Natural killer cell (primary cell): ENCODE results near the gene TTLL11. TPM values are rescaled to one million over a fixed set of nuclear protein-coding genes. Genes with fewer than 3 reads are reported as not detected.

ENCODE experiments used
- ATAC-seq, 3 donors: fragments of 150-1000 bp in 2 of 3; fragments of 200-7000 bp in 1 of 3; cut with Tn5 transposase; 1 replicate in 1 of 3; 2 replicates in 2 of 3; pipeline ENCODE4 v1.10.0; 2021; ENCODE audit warnings: mild to moderate bottlenecking in 2 of 3, moderate library complexity in 2 of 3
- DNase-seq, 2 donors: peaks; one replicate each; pipeline versions ENCODE4 v3.0.0 to v3.0.0-alpha.2; 2013 to 2021; ENCODE audit warnings: mixed read lengths in 1 of 2
- H3K27ac ChIP-seq: one replicate; pipeline ENCODE4 v1.5.1; 2013; ENCODE audit warnings: mild to moderate bottlenecking, low read length
- H3K27me3 ChIP-seq: one replicate; pipeline ENCODE4 v1.6.1; 2013; ENCODE audit warnings: low read length; ENCODE audit not compliant: control insufficient read depth, insufficient read depth
- H3K36me3 ChIP-seq: one replicate; pipeline ENCODE4 v1.6.1; 2013; ENCODE audit warnings: low read length; ENCODE audit not compliant: control insufficient read depth, insufficient read depth
- H3K4me1 ChIP-seq: one replicate; pipeline ENCODE4 v1.6.1; 2013; ENCODE audit warnings: low read length; ENCODE audit not compliant: control insufficient read depth, insufficient read depth
- H3K4me3 ChIP-seq: one replicate; pipeline ENCODE4 v1.5.1; 2013; ENCODE audit warnings: low read length
- H3K9me3 ChIP-seq: one replicate; pipeline ENCODE4 v1.6.1; 2013; ENCODE audit warnings: low read length; ENCODE audit not compliant: control insufficient read depth, insufficient read depth
- H3K27ac Mint-ChIP-seq, 2 donors: one replicate each; pipeline ENCODE4 v1.8.0; 2022; ENCODE audit warnings: mild to moderate bottlenecking in 2 of 2, mixed read lengths in 2 of 2, moderate library complexity in 1 of 2
- H3K27me3 Mint-ChIP-seq, 2 donors: one replicate each; pipeline ENCODE4 v1.8.0; 2022; ENCODE audit warnings: low read depth in 2 of 2, mixed read lengths in 2 of 2
- H3K36me3 Mint-ChIP-seq: one replicate; pipeline ENCODE4 v1.8.0; 2022; ENCODE audit warnings: mixed read lengths
- H3K4me1 Mint-ChIP-seq, 2 donors: one replicate each; pipeline ENCODE4 v1.8.0; 2022; ENCODE audit warnings: mixed read lengths in 2 of 2
- H3K4me3 Mint-ChIP-seq: one replicate; pipeline ENCODE4 v1.8.0; 2022; ENCODE audit warnings: mild to moderate bottlenecking, moderate library complexity, mixed read lengths
- H3K9me3 Mint-ChIP-seq, 2 donors: one replicate each; pipeline ENCODE4 v1.8.0; 2022; ENCODE audit warnings: mixed read lengths in 2 of 2
- WGBS: methylation state at CpG from one replicate; pipeline ENCODE4 v1.1.7; 2013; ENCODE audit warnings: missing lambda C conversion rate; ENCODE audit not compliant: insufficient coverage; 5-methylcytosine and 5-hydroxymethylcytosine counted together
- intact Hi-C: fragments of 100-400 bp; cut with micrococcal nuclease; formaldehyde crosslinking; loops from one replicate; pipeline ENCODE4 v1.14.2; 2022
- total RNA-seq, 4 donors: library from RNA; stranded (reverse); fragments of 120-200 nt in 1 of 4; gene quantifications; one replicate each; pipeline versions ENCODE4 v1.2.3 to v1.2.4, GENCODE V29; 2013 to 2022
- TF ChIP-seq, protein P1 (sequence below): fragments of 200-600 bp; IDR thresholded peaks from one replicate; pipeline ENCODE4 v1.8.0; 2022; ENCODE audit warnings: antibody characterized with exemption

Gene TTLL11
- total RNA-seq, 3 donors from 2014 or later (not counting 1 experiment from before 2014, with no cell fraction given): 3.4 to 4.6 (median 3.6) TPM

DNA sequence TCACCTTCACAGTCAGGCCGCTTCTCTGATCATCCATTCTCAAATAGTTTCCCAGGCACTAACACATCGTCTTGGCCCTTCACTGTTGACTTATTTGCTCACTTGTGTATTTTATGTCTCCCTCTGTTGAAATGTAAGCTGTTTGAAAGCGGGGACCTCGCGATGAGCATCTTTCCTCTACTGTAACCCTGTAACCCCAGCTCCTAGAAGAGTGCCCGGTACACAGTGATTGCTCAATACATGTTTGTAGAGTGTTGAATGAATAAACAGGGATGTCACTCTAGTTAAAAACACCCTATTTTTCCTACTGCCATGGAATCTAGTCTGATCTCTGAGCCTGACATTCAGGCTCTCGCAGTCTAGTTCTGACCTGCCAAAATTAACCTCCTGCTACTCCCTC lies 150.8 kb downstream of the TTLL11 start:
- Mint-ChIP-seq H3K4me1 (no peaks in the 10 kb centered on the region), H3K4me3 (no peak overlapping the region), H3K27ac (no peak overlapping the region), H3K9me3 (no peaks in the 10 kb centered on the region), H3K36me3 (no peaks in the 10 kb centered on the region), H3K27me3 (no peaks in the 10 kb centered on the region)
- Histone ChIP-seq H3K4me3 (no peak overlapping the region), H3K4me1 (no peaks in the 10 kb centered on the region), H3K9me3 (no peaks in the 10 kb centered on the region), H3K36me3 (no peaks in the 10 kb centered on the region), H3K27me3 (no peaks in the 10 kb centered on the region), H3K27ac (no peak overlapping the region)
- TF ChIP-seq, protein P1, sequence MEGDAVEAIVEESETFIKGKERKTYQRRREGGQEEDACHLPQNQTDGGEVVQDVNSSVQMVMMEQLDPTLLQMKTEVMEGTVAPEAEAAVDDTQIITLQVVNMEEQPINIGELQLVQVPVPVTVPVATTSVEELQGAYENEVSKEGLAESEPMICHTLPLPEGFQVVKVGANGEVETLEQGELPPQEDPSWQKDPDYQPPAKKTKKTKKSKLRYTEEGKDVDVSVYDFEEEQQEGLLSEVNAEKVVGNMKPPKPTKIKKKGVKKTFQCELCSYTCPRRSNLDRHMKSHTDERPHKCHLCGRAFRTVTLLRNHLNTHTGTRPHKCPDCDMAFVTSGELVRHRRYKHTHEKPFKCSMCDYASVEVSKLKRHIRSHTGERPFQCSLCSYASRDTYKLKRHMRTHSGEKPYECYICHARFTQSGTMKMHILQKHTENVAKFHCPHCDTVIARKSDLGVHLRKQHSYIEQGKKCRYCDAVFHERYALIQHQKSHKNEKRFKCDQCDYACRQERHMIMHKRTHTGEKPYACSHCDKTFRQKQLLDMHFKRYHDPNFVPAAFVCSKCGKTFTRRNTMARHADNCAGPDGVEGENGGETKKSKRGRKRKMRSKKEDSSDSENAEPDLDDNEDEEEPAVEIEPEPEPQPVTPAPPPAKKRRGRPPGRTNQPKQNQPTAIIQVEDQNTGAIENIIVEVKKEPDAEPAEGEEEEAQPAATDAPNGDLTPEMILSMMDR: no peak
- intact Hi-C loops: no loop called here
- WGBS: 96% methylated on average over 6 of the region's 7 CpGs
- ATAC-seq (no peak), DNase-seq (no peak)

DNA sequence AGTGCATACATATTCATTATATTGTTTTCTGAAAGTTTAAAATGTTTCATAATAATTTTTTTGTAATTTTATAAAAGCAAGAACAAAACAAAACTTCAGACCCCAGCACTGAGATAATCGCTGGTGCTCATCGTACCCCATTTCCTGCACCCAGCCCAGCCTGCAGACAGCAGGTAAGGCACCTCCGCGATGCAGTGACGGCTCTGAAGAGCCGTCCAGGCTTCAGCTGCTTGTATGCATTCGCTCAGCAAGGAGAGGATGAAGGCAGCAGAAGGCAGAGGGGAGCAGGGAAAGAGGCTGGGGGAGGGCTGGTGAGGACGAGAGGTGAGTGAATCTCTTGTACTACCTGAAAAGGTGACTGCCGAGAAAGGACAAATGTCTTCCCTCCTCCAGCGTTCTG lies 153.5 kb downstream of the TTLL11 start:
- Histone ChIP-seq H3K27me3 (no peaks in the 10 kb centered on the region), H3K27ac (no peak overlapping the region), H3K9me3 (no peaks in the 10 kb centered on the region), H3K36me3 (no peaks in the 10 kb centered on the region), H3K4me3 (no peak overlapping the region), H3K4me1 (no peaks in the 10 kb centered on the region)
- Mint-ChIP-seq H3K4me1 (no peaks in the 10 kb centered on the region), H3K9me3 (no peaks in the 10 kb centered on the region), H3K4me3 (no peak overlapping the region), H3K27me3 (no peaks in the 10 kb centered on the region), H3K27ac (no peak overlapping the region), H3K36me3 (no peaks in the 10 kb centered on the region)
- DNase-seq (no peak), ATAC-seq (no peak)
- TF ChIP-seq, protein P1: no peak
- 68% methylated on average over 10 of the region's 10 CpGs for WGBS
- intact Hi-C loops: no loop called here

DNA sequence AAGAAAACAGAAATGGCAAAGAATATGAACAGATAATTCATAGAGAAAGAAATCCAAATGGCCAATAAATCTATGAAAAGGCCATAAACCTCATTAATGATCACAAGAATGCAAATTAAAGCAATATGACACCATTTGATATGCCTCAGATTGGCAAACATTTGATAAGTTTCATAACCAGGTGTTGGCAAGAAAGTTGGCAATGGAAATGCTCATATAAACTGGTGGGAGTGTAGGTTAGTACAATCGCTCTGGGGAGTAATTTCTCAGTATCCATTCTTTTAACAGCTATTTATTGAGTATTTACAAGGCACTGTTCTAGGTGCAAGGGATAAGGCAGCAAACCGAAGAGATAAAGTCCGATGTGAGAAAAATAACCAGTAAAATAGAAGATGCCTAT lies 154.5 kb downstream of the TTLL11 start:
- intact Hi-C loops: no loop called here
- Mint-ChIP-seq H3K9me3 (no peaks in the 10 kb centered on the region), H3K4me1 (no peaks in the 10 kb centered on the region), H3K27me3 (no peaks in the 10 kb centered on the region), H3K27ac (no peak overlapping the region), H3K36me3 (no peaks in the 10 kb centered on the region), H3K4me3 (no peak overlapping the region)
- H3K27me3 ChIP-seq: no peaks in the 10 kb centered on the region
- no peak overlapping the region for H3K27ac ChIP-seq
- no peaks in the 10 kb centered on the region for H3K9me3 ChIP-seq
- H3K4me3 ChIP-seq: no peak overlapping the region
- H3K4me1 ChIP-seq: no peaks in the 10 kb centered on the region
- TF ChIP-seq, protein P1: no peak
- no peak for ATAC-seq
- no peak for DNase-seq
- WGBS: 86% methylated on average over 3 of the region's 3 CpGs
- no peaks in the 10 kb centered on the region for H3K36me3 ChIP-seq

DNA sequence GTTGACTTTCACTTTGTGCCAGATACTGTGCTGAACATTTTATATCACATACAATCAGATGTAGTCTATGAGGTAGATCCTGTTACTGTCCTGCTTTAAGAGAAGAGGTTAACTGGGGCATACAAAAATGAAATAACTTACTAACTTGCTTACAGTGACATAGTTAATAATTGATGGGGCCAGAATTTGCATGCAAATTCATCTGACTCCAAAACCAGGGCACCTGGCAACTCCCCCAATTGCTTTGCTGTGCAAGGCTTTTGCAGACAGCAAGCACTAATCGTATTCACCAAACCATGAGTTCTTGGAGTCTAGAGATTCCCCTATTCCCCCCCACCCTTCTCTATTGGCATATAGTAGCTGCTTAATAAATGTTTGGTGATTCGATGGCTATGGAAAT lies 155.9 kb downstream of the TTLL11 start:
- H3K27me3 ChIP-seq: no peaks in the 10 kb centered on the region
- H3K4me1 ChIP-seq: no peaks in the 10 kb centered on the region
- no peaks in the 10 kb centered on the region for H3K9me3 Mint-ChIP-seq
- H3K27me3 Mint-ChIP-seq: no peaks in the 10 kb centered on the region
- H3K4me3 Mint-ChIP-seq: no peak overlapping the region
- H3K36me3 ChIP-seq: no peaks in the 10 kb centered on the region
- H3K27ac ChIP-seq: no peak overlapping the region
- H3K36me3 Mint-ChIP-seq: no peaks in the 10 kb centered on the region
- 83% methylated on average over 1 of the region's 2 CpGs for WGBS
- H3K4me1 Mint-ChIP-seq: no peaks in the 10 kb centered on the region
- no peak for DNase-seq
- no peak overlapping the region for H3K27ac Mint-ChIP-seq
- intact Hi-C loops: no loop called here
- no peak for ATAC-seq
- TF ChIP-seq, protein P1: no peak
- H3K4me3 ChIP-seq: no peak overlapping the region
- H3K9me3 ChIP-seq: no peaks in the 10 kb centered on the region
